Measurements from ENCODE around the gene ADSL. TPM values are rescaled to one million over a fixed set of nuclear protein-coding genes. Genes with fewer than 3 reads are reported as not detected.
A peak's percentile ranks its signal among the peaks of the same experiment; 100 is the strongest.

ADSL gene
- total and polyA plus RNA-seq, 10 donors: 39.1 to 77.7 (median 51.7) TPM

- TF ChIP-seq CTCF (IDR thresholded peaks at IDR 0.05 in 8 of 11, conservative IDR thresholded peaks at IDR 0.05 in 3 of 11) (no peak), POLR2A (IDR thresholded peaks at IDR 0.05) (no peak)
- peak overlapping the region; percentile 29 to 93 (median 62) for H3K27ac ChIP-seq
- H3K4me1 ChIP-seq: peaks cover 50 to 95% (median 77%) of the 10 kb centered on the region in 6 donors
- no peak for DNase-seq
- intact Hi-C loops (cut with DNase I; ENCODE audit: low total_unique reads): no loop called here
- no peaks in the 10 kb centered on the region for H3K27me3 ChIP-seq (replicated peaks in 1 of 7)
- H3K36me3 ChIP-seq: peaks cover 0 to 32% (median 6%) of the 10 kb centered on the region in 6 donors
- no peaks in the 10 kb centered on the region for H3K9me3 ChIP-seq
- no peak overlapping the region for H3K4me3 ChIP-seq
- 35 to 42% (median 39%) methylated on average over 1 of the region's 1 CpG for WGBS, 5 donors
These were observed 51.1 kb downstream of the ADSL start for GRCh38 chr22:40397396-40397795.

GRCh38 chr22:40399621-40400020, 53.3 kb downstream of the ADSL start:
- WGBS, 5 donors: 40 to 54% (median 52%) methylated on average over 2 of the region's 2 CpGs
- Histone ChIP-seq H3K36me3 (peaks cover 0 to 52% (median 19%) of the 10 kb centered on the region in 6 donors), H3K9me3 (no peaks in the 10 kb centered on the region), H3K27ac (peak overlapping the region; percentile 8 to 93 (median 86)), H3K4me1 (peaks cover 52 to 98% (median 81%) of the 10 kb centered on the region in 6 donors), H3K4me3 (peak overlapping the region in 1 of 8 donors; percentile 43), H3K27me3 (replicated peaks in 1 of 7) (no peaks in the 10 kb centered on the region)
- TF ChIP-seq CTCF (IDR thresholded peaks at IDR 0.05 in 8 of 11, conservative IDR thresholded peaks at IDR 0.05 in 3 of 11) (no peak), POLR2AphosphoS5 (IDR thresholded peaks at IDR 0.05) (no peak), POLR2A (IDR thresholded peaks at IDR 0.05) (no peak)
- no peak for DNase-seq
- intact Hi-C loops (cut with DNase I; ENCODE audit: low total_unique reads): no loop called here

GRCh38 chr22:40400159-40400558, 53.9 kb downstream of the ADSL start:
- peak; percentile 93 for DNase-seq
- H3K27ac ChIP-seq: peak overlapping the region; percentile 8 to 93 (median 86)
- H3K4me3 ChIP-seq: peak overlapping the region in 1 of 8 donors; percentile 43
- no peaks in the 10 kb centered on the region for H3K9me3 ChIP-seq
- peaks cover 0 to 57% (median 24%) of the 10 kb centered on the region in 6 donors for H3K36me3 ChIP-seq
- intact Hi-C loops (cut with DNase I; ENCODE audit: low total_unique reads): no loop called here
- no peaks in the 10 kb centered on the region for H3K27me3 ChIP-seq (replicated peaks in 1 of 7)
- WGBS, 5 donors: 11 to 40% (median 18%) methylated on average over 15 of the region's 15 CpGs
- H3K4me1 ChIP-seq: peaks cover 52 to 93% (median 77%) of the 10 kb centered on the region in 6 donors
- TF ChIP-seq POLR2AphosphoS5 (IDR thresholded peaks at IDR 0.05): peak; percentile 55 to 71 (median 63)
- TF ChIP-seq CTCF (IDR thresholded peaks at IDR 0.05 in 8 of 11, conservative IDR thresholded peaks at IDR 0.05 in 3 of 11): no peak

GRCh38 chr22:40401532-40401931, 55.2 kb downstream of the ADSL start:
- H3K4me1 ChIP-seq: peaks cover 46 to 79% (median 64%) of the 10 kb centered on the region in 6 donors
- WGBS, 5 donors: 64 to 70% (median 66%) methylated on average over 4 of the region's 4 CpGs
- intact Hi-C loops (cut with DNase I; ENCODE audit: low total_unique reads): no loop called here
- no peaks in the 10 kb centered on the region for H3K9me3 ChIP-seq
- DNase-seq: peak; percentile 79
- no peak for TF ChIP-seq CTCF (IDR thresholded peaks at IDR 0.05 in 8 of 11, conservative IDR thresholded peaks at IDR 0.05 in 3 of 11)
- TF ChIP-seq POLR2AphosphoS5 (IDR thresholded peaks at IDR 0.05): peak in 1 of 3 donors; percentile 53
- no peak for TF ChIP-seq POLR2A (IDR thresholded peaks at IDR 0.05)
- peaks cover 0 to 60% (median 38%) of the 10 kb centered on the region in 6 donors for H3K36me3 ChIP-seq
- peak overlapping the region; percentile 29 to 93 (median 73) for H3K27ac ChIP-seq
- H3K4me3 ChIP-seq: peak overlapping the region in 1 of 8 donors; percentile 33
- no peaks in the 10 kb centered on the region for H3K27me3 ChIP-seq (replicated peaks in 1 of 7)

Measured in spleen (tissue), 11 donors.